ENCODE measurements around the gene DIPK1B. TPM values are rescaled to one million over a fixed set of nuclear protein-coding genes. Genes with fewer than 3 reads are reported as not detected.

Gene DIPK1B
- total RNA-seq: 10 to 100 TPM in 1 of 2 donors, 1 to 10 TPM in 1; 2.0 to 25.7 TPM

DNA sequence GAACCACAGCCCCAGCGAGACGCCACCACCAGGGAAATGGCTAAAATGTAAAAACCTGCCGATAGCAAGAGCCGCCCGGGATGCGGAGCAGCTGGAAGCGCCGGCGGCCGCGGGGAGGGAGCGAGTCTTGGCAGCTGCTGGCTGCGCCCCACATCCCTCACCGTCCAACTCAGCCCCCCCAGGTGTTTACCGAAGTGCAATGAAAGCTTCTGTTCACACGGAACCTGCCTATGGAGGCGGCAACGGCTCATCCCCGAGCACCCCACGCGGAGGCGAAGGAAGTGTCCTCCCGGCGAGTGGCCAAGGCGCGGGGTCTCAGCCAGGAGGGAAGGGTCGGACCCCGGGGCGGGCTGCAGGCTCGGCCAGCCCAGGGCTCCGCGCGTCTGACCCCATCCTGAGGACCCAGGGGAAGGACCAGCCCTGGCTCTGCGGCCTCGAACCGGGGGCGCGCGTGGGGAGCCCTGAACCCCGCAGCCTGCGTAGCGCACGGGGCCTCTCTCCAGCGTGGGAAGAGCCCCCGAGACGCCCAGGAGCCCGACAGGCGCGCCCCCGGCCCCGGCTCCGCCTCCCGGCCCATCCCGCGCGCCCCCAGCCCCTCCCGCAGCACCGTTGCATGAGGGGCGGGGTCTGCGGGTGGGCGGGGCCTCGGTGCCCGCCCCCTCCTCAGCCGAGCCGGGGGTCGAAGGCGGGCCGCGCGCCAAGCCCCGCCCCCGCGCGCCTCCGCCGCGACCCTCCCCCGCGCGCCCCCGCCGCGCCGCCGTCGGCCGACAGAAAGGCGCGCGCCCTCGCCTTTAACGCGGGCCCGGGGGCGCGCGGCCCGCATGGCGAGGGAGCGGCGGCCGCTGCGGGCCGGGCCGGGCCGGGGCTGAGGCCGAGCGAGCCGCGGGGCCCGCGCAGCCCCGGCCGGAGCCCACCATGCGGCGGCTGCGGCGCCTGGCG, at the start of gene DIPK1B:
TSS of gene DIPK1B (plus strand) at position 822 of the 939 bp plus-strand sequence. CDS start at position 916, 94 bp downstream.
- 0 to 1% methylated on average over 6 to 104 of the region's 119 CpGs for WGBS, 2 donors
- no peak for TF ChIP-seq POLR2A (IDR thresholded peaks at IDR 0.05)
- TF ChIP-seq, protein P1, sequence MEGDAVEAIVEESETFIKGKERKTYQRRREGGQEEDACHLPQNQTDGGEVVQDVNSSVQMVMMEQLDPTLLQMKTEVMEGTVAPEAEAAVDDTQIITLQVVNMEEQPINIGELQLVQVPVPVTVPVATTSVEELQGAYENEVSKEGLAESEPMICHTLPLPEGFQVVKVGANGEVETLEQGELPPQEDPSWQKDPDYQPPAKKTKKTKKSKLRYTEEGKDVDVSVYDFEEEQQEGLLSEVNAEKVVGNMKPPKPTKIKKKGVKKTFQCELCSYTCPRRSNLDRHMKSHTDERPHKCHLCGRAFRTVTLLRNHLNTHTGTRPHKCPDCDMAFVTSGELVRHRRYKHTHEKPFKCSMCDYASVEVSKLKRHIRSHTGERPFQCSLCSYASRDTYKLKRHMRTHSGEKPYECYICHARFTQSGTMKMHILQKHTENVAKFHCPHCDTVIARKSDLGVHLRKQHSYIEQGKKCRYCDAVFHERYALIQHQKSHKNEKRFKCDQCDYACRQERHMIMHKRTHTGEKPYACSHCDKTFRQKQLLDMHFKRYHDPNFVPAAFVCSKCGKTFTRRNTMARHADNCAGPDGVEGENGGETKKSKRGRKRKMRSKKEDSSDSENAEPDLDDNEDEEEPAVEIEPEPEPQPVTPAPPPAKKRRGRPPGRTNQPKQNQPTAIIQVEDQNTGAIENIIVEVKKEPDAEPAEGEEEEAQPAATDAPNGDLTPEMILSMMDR (IDR thresholded peaks at IDR 0.05): no peak
- peak within 1 kb of the TSS; percentile 28 to 41 for H3K4me3 ChIP-seq
- no peaks in the 10 kb centered on the region for H3K36me3 ChIP-seq (replicated peaks in 1 of 2; ENCODE audit: insufficient read depth in 1 of 2, low read depth in 2 of 2)
- peaks cover 23% of the 10 kb centered on the region for H3K4me1 ChIP-seq
- peak within 1 kb of the TSS in 2 of 4 donors; percentile 26 to 28 for H3K27ac ChIP-seq
- no peaks in the 10 kb centered on the region for H3K9me3 ChIP-seq
- intact Hi-C loops (cut with DNase I): no loop called here
- DNase-seq: peak in 2 of 4 donors; percentile 45 to 46
- ATAC-seq: peak; percentile 30
- H3K27me3 ChIP-seq: no peaks in the 10 kb centered on the region

DNA sequence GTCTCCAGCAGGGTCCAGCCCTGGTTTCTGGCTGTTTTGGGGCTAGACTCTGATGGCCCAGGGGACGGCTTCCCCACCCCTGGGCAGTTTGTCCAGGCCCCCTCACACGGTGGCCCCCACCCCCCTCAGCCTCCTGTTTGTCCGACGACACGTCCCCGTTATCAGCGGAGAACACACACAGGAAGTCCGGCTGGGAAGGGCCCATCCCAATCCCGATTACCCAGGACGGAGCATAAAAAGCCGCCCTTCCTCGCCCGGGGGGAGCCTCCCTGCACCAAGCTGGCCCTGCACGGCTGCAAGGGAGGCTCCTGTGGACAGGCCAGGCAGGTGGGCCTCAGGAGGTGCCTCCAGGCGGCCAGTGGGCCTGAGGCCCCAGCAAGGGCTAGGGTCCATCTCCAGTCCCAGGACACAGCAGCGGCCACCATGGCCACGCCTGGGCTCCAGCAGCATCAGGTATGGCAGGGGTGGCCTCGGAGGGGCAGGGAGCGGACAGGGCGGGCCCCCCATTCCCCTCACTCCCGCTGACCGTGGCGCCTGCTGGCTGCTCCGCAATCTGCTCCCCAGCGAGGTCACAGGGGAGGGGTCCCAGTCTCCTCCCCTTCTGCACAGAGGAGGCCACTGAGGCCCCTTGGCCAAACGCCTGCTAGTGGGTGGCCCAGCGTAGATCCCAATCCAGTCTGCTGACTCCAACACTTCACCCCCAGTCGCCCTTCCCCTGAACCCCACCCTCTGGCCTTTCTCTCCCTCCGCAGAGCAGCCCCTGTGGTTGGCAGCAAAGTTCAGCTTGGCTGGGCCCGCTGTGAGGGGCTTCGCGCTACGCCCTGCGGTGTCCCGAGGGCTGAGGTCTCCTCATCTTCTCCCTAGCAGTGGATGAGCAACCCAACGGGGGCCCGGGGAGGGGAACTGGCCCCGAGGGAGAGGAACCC, 49.5 kb upstream of the DIPK1B start, which contains the start of gene EGFL7:
TSS of gene EGFL7 (plus strand) at position 261 of the 926 bp plus-strand sequence. CDS start 5,367 bp downstream, outside the sequence.
- DNase-seq (peak in 1 of 4 donors; percentile 38), ATAC-seq (peak; percentile 17)
- Histone ChIP-seq H3K9me3 (no peaks in the 10 kb centered on the region), H3K27me3 (peaks cover 0 to 2% of the 10 kb centered on the region in 2 donors), H3K4me3 (no peak within 1 kb of the TSS), H3K36me3 (replicated peaks in 1 of 2; ENCODE audit: insufficient read depth in 1 of 2, low read depth in 2 of 2) (no peaks in the 10 kb centered on the region), H3K4me1 (peaks cover 10% of the 10 kb centered on the region), H3K27ac (peak within 1 kb of the TSS in 2 of 4 donors; percentile 36 to 44)
- 69 to 82% methylated on average over 13 to 37 of the region's 38 CpGs for WGBS, 2 donors
- intact Hi-C loops (cut with DNase I): no loop called here
- TF ChIP-seq, protein P1 (IDR thresholded peaks at IDR 0.05): no peak
- TF ChIP-seq POLR2A (IDR thresholded peaks at IDR 0.05): peak in 2 of 3 donors; percentile 54 to 56

DNA sequence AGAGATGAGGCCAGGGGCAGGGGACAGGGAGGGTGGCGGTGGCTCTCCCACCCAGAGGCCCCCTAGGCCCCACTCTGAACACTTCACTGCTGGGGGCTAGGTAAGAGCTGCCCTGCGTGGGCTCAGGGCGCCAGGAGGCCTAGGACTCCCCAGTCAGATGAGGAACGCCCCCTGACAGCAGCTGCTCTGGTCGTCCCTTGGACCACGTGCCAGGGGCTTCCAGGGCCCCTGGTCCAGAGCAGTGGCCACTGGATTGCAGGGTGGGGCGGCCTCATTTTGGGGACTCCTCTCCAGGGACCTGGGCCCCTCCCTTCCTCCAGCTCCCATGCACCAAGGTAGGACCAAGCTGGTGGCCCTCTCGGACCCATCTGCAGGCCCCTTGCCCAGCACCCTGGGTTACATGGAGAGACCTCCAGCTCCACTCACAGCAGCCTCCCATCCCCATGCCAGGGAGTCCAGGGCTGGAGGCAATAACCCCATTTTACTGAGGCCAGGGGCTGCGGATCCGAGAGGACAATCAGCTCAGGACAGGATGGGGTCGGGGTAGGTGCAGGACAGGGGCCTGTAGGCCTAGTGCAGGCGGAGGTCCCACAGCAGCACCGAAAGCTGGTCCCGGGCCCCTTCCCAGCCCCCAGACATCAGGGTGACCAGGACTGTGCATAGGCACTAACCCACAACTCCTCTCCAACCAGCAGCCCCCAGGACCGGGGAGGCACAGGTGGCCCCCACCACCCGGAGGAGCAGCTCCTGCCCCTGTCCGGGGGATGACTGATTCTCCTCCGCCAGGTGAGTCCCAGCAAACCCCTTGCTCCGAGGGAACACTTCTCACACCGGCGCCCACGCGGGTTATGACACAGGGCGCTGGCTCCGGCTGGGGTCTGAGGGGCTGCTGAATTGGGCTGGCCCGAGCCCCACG, 48.1 kb upstream of the DIPK1B start:
- no peak for ATAC-seq
- Histone ChIP-seq H3K9me3 (no peaks in the 10 kb centered on the region), H3K27me3 (no peaks in the 10 kb centered on the region), H3K4me3 (no peak overlapping the region), H3K27ac (peak overlapping the region in 1 of 4 donors; percentile 44), H3K36me3 (replicated peaks in 1 of 2; ENCODE audit: insufficient read depth in 1 of 2, low read depth in 2 of 2) (no peaks in the 10 kb centered on the region), H3K4me1 (peaks cover 10% of the 10 kb centered on the region)
- intact Hi-C loops (cut with DNase I): no loop called here
- WGBS, 2 donors: 89 to 94% methylated on average over 6 to 22 of the region's 27 CpGs
- DNase-seq: no peak
- no peak for TF ChIP-seq POLR2A (IDR thresholded peaks at IDR 0.05)

DNA sequence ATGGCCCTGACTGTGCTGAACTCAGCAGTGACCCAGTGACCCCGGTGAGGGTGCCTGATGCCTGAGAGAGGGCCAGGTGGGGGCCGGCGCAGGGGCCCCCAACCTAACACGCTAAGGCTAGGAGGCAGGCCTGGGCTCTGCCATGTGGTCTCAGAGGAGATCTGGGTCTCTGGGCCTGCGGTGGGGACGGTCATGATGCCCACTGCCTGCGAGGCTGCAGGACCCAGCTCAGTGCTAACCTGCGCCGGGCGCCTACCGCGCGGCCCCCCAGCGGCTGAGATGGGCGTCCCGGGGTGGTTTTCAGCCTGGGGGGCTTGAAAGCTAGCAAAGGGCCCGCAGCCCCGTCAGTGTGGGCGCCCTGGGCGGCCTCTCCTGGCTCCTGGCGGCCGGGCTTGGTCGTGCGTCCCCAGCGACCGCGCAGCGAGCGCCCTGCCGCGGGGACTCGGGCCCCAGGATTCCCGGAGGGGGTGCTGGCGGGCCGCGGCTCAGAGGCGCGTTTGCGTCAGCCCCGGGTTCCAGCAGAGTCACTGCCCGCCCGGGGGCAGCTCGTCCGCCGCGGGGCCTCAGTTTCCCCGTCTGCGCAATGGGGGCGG, 47.2 kb upstream of the DIPK1B start:
- H3K9me3 ChIP-seq: no peaks in the 10 kb centered on the region
- H3K4me1 ChIP-seq: peaks cover 10% of the 10 kb centered on the region
- no peaks in the 10 kb centered on the region for H3K27me3 ChIP-seq
- peak in 2 of 4 donors; percentile 40 to 48 for DNase-seq
- H3K4me3 ChIP-seq: no peak overlapping the region
- H3K27ac ChIP-seq: peak overlapping the region in 2 of 4 donors; percentile 5 to 8
- no peak for ATAC-seq
- 14% methylated on average over 49 of the region's 49 CpGs; no CpG with 5 or more reads in 1 of the 2 donors for WGBS, 2 donors
- TF ChIP-seq POLR2A (IDR thresholded peaks at IDR 0.05): no peak
- TF ChIP-seq, protein P1 (IDR thresholded peaks at IDR 0.05): peak in 6 of 7 experiments; percentile 15 to 49 (median 33)
- H3K36me3 ChIP-seq (replicated peaks in 1 of 2; ENCODE audit: insufficient read depth in 1 of 2, low read depth in 2 of 2): no peaks in the 10 kb centered on the region
- intact Hi-C loops (cut with DNase I): no loop called here
